Measurements from ENCODE around the gene PSENEN. TPM values are rescaled to one million over a fixed set of nuclear protein-coding genes. Genes with fewer than 3 reads are reported as not detected.
A peak's percentile ranks its signal among the peaks of the same experiment; 100 is the strongest.

The PSENEN gene
- total and polyA plus RNA-seq, 11 donors: 25.2 to 95.1 (median 42.3) TPM

- Histone ChIP-seq H3K27me3 (no peaks in the 10 kb centered on the region), H3K36me3 (peaks cover under 1 to 40% (median 28%) of the 10 kb centered on the region in 9 donors), H3K27ac (peak overlapping the region; percentile 55 to 98 (median 88)), H3K9me3 (no peaks in the 10 kb centered on the region), H3K4me1 (peaks cover 3 to 39% (median 22%) of the 10 kb centered on the region in 12 donors), H3K4me3 (peak overlapping the region; percentile 67 to 100 (median 84))
- WGBS, 4 donors: 1 to 2% (median 1%) methylated on average over 13 to 42 of the region's 42 CpGs
- no peak for ATAC-seq
- TF ChIP-seq POLR2A (IDR thresholded peaks at IDR 0.05) (no peak), CTCF (IDR thresholded peaks at IDR 0.05) (no peak)
- peak in 4 of 5 donors; percentile 56 to 82 (median 62) for DNase-seq
- intact Hi-C loops (cut with DNase I): loop anchor here in 4 of 10 donors (5.0 to 10.0 kb wide), 5 partner anchors 171 to 454 kb away; partner anchors contain the start of genes TMEM147 (in 4 of the 4), LRFN3 (in 2 of the 4), FFAR3 (in 1 of the 4) and USF2 (in 1 of the 4)
These were observed 27.0 kb upstream of the PSENEN start for GRCh38 chr19:35718345-35719041.

GRCh38 chr19:35719402-35720162, 25.9 kb upstream of the PSENEN start:
- DNase-seq (no peak), ATAC-seq (no peak)
- peaks cover 3 to 39% (median 22%) of the 10 kb centered on the region in 12 donors for H3K4me1 ChIP-seq
- H3K27ac ChIP-seq: peak overlapping the region in 2 of 12 donors; percentile 85 to 89
- no peaks in the 10 kb centered on the region for H3K9me3 ChIP-seq
- intact Hi-C loops (cut with DNase I): loop anchor here in 4 of 10 donors (5.0 to 10.0 kb wide), 5 partner anchors 172 to 455 kb away; partner anchors contain the start of genes TMEM147 (in 4 of the 4), LRFN3 (in 2 of the 4), FFAR3 (in 1 of the 4) and USF2 (in 1 of the 4)
- TF ChIP-seq CTCF (IDR thresholded peaks at IDR 0.05) (no peak), POLR2A (IDR thresholded peaks at IDR 0.05) (no peak)
- no peaks in the 10 kb centered on the region for H3K27me3 ChIP-seq
- peak overlapping the region in 7 of 12 donors; percentile 67 to 100 (median 84) for H3K4me3 ChIP-seq
- WGBS, 4 donors: 85 to 89% (median 87%) methylated on average over 31 to 32 of the region's 32 CpGs
- H3K36me3 ChIP-seq: peaks cover 4 to 51% (median 39%) of the 10 kb centered on the region in 9 donors

GRCh38 chr19:35720163-35720524, 25.3 kb upstream of the PSENEN start:
- TF ChIP-seq POLR2A (IDR thresholded peaks at IDR 0.05): no peak
- TF ChIP-seq CTCF (IDR thresholded peaks at IDR 0.05): no peak
- H3K36me3 ChIP-seq: peaks cover 6 to 56% (median 44%) of the 10 kb centered on the region in 9 donors
- peaks cover 3 to 38% (median 22%) of the 10 kb centered on the region in 12 donors for H3K4me1 ChIP-seq
- no peaks in the 10 kb centered on the region for H3K9me3 ChIP-seq
- WGBS, 4 donors: 90% methylated on average over 9 of the region's 9 CpGs
- no peak overlapping the region for H3K4me3 ChIP-seq
- H3K27me3 ChIP-seq: no peaks in the 10 kb centered on the region
- ATAC-seq (no peak), DNase-seq (no peak)
- intact Hi-C loops (cut with DNase I): no loop called here
- no peak overlapping the region for H3K27ac ChIP-seq

GRCh38 chr19:35720648-35721047, 24.8 kb upstream of the PSENEN start:
- peaks cover 3 to 33% (median 18%) of the 10 kb centered on the region in 12 donors for H3K4me1 ChIP-seq
- no peaks in the 10 kb centered on the region for H3K9me3 ChIP-seq
- WGBS, 4 donors: 79 to 88% (median 84%) methylated on average over 10 to 17 of the region's 17 CpGs
- intact Hi-C loops (cut with DNase I): no loop called here
- H3K27me3 ChIP-seq: no peaks in the 10 kb centered on the region
- H3K4me3 ChIP-seq: no peak overlapping the region
- no peak for DNase-seq
- ATAC-seq: no peak
- no peak for TF ChIP-seq POLR2A (IDR thresholded peaks at IDR 0.05)
- no peak for TF ChIP-seq CTCF (IDR thresholded peaks at IDR 0.05)
- peaks cover 8 to 61% (median 49%) of the 10 kb centered on the region in 9 donors for H3K36me3 ChIP-seq
- H3K27ac ChIP-seq: no peak overlapping the region
